DOHH2 (cell line): ENCODE results near the gene ERC2.

Experiments
- H3F3A ChIP-seq: fragments of 200-600 bp; sonication (generic), shearing (Covaris generic); 2 replicates; pipeline ENCODE4 v1.6.0; 2016; ENCODE audit warnings: antibody characterized with exemption, mild to moderate bottlenecking; ENCODE audit not compliant: control insufficient read depth, insufficient read depth
- H3K27ac ChIP-seq: fragments of 200-600 bp; sonication (generic); 2 replicates; pipeline ENCODE4 v1.5.1; 2014; ENCODE audit warnings: low read depth, mild to moderate bottlenecking, low read length, moderate library complexity
- H3K27me3 ChIP-seq: fragments of 200-600 bp; sonication (generic); 2 replicates; pipeline ENCODE4 v1.6.1; 2014; ENCODE audit warnings: mild to moderate bottlenecking, low read length, mixed read lengths; ENCODE audit not compliant: control insufficient read depth
- H3K36me3 ChIP-seq: fragments of 200-600 bp; sonication (generic); 2 replicates; pipeline ENCODE4 v1.6.1; 2014; ENCODE audit warnings: mild to moderate bottlenecking, low read length, moderate library complexity, mixed read lengths; ENCODE audit not compliant: control insufficient read depth
- H3K4me1 ChIP-seq: fragments of 200-600 bp; sonication (generic); 2 replicates; pipeline ENCODE4 v1.6.1; 2014; ENCODE audit warnings: mild to moderate bottlenecking, low read length, mixed read lengths; ENCODE audit not compliant: control insufficient read depth
- H3K4me2 ChIP-seq: fragments of 200-600 bp; sonication (generic); 2 replicates; pipeline ENCODE4 v1.6.0; 2014; ENCODE audit warnings: mild to moderate bottlenecking, low read length, moderate library complexity
- H3K4me3 ChIP-seq: fragments of 200-600 bp; sonication (generic); 2 replicates; pipeline ENCODE4 v1.5.1; 2014; ENCODE audit warnings: mild to moderate bottlenecking, low read length, mixed read lengths
- H3K79me2 ChIP-seq: fragments of 200-600 bp; sonication (generic); 2 replicates; pipeline ENCODE4 v1.6.1; 2014; ENCODE audit warnings: mild to moderate bottlenecking, low read length, mixed read lengths; ENCODE audit not compliant: control insufficient read depth
- H3K9me2 ChIP-seq: fragments of 200-600 bp; sonication (generic); replicated peaks from 2 replicates; pipeline ENCODE4 v1.6.1; 2014; ENCODE audit warnings: mild to moderate bottlenecking, low read length, mixed read lengths; ENCODE audit not compliant: control insufficient read depth
- H3K9me3 ChIP-seq: fragments of 200-600 bp; sonication (generic); 2 replicates; pipeline ENCODE4 v1.6.1; 2014; ENCODE audit warnings: antibody characterized with exemption, low read length, mixed read lengths; ENCODE audit not compliant: control insufficient read depth, insufficient read depth
- H4K20me1 ChIP-seq: fragments of 200-600 bp; sonication (generic); 2 replicates; pipeline ENCODE4 v1.6.0; 2014; ENCODE audit warnings: low read depth, mild to moderate bottlenecking, antibody characterized with exemption, low read length, moderate library complexity; ENCODE audit not compliant: control insufficient read depth, insufficient read depth
- EZH2phosphoT487 ChIP-seq: fragments of 200-600 bp; sonication (generic); IDR thresholded peaks from 2 replicates; pipeline ENCODE4 v1.6.1; 2017; ENCODE audit warnings: borderline replicate concordance, mild to moderate bottlenecking, antibody characterized with exemption, low read length, moderate library complexity, mixed read lengths
- TF ChIP-seq, protein P1 (sequence below): fragments of 200-600 bp; sonication (generic); IDR thresholded peaks from one replicate; pipeline ENCODE4 v1.5.1; 2014; ENCODE audit warnings: antibody characterized with exemption, mild to moderate bottlenecking, low read depth, low read length; ENCODE audit not compliant: poor library complexity, severe bottlenecking

Gene ERC2

DNA sequence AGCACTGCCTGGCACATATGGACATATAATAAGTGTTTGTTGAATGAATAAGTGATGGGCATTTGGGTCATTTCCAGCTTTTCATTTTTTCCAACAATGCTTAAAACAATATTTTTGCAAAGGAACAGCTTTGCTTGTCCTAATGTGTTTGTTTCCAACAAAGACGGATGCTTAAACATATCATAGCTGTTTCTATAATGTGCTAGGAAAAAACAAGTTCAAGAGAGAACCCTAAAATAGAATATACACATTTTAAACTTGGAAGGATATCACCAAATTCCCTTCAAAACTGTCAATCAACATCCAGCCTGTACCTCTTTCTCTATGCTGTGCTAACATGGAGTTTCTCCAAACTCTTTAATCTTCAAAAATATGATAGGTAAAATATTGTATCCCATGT is 756.6 kb downstream of the ERC2 start:
- TF ChIP-seq, protein P1, sequence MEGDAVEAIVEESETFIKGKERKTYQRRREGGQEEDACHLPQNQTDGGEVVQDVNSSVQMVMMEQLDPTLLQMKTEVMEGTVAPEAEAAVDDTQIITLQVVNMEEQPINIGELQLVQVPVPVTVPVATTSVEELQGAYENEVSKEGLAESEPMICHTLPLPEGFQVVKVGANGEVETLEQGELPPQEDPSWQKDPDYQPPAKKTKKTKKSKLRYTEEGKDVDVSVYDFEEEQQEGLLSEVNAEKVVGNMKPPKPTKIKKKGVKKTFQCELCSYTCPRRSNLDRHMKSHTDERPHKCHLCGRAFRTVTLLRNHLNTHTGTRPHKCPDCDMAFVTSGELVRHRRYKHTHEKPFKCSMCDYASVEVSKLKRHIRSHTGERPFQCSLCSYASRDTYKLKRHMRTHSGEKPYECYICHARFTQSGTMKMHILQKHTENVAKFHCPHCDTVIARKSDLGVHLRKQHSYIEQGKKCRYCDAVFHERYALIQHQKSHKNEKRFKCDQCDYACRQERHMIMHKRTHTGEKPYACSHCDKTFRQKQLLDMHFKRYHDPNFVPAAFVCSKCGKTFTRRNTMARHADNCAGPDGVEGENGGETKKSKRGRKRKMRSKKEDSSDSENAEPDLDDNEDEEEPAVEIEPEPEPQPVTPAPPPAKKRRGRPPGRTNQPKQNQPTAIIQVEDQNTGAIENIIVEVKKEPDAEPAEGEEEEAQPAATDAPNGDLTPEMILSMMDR, result no peak
- no peak for TF ChIP-seq EZH2phosphoT487
- no peaks in the 10 kb centered on the region for H3K9me3 ChIP-seq
- no peaks in the 10 kb centered on the region for H4K20me1 ChIP-seq
- no peak overlapping the region for H3K4me3 ChIP-seq
- H3K9me2 ChIP-seq, result no peaks in the 10 kb centered on the region
- no peaks in the 10 kb centered on the region for H3K27me3 ChIP-seq
- no peaks in the 10 kb centered on the region for H3K36me3 ChIP-seq
- no peak overlapping the region for H3K4me2 ChIP-seq
- H3F3A ChIP-seq, result no peaks in the 10 kb centered on the region
- no peak overlapping the region for H3K27ac ChIP-seq
- no peaks in the 10 kb centered on the region for H3K4me1 ChIP-seq
- no peaks in the 10 kb centered on the region for H3K79me2 ChIP-seq

DNA sequence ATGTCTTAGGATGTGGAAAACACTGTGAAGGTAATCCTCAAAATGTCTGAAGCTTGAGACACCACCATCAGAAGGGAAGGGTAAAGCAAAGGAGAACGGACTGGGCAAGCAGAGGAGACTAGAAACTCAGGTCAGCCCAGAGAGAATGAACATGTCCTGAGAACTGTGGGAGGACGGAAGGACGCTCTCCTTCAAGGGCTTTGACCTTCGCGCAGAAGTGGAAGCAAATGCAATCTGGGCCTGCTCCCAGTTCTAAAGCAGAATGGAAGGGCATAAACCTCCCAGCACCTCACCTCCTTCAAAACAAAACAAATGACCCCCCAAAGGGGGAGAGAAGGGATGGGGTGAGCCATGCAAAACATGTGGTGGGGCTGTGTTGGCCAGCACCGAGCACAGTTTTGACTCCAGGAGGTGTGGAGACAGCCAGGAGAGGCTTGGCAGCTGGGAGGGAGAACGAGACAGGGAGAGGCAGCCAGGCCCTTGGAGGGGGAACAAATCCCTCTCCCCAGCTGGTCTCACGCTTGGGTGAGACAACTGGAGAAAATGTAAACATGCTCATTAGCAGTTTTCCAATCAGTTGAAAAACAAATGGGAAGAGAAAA is 758.8 kb downstream of the ERC2 start:
- H3K4me1 ChIP-seq, result no peaks in the 10 kb centered on the region
- TF ChIP-seq, protein P1, result no peak
- TF ChIP-seq EZH2phosphoT487, result no peak
- H3K4me2 ChIP-seq, result no peak overlapping the region
- H3K27me3 ChIP-seq, result no peaks in the 10 kb centered on the region
- no peaks in the 10 kb centered on the region for H3K9me2 ChIP-seq
- H3K79me2 ChIP-seq, result no peaks in the 10 kb centered on the region
- no peaks in the 10 kb centered on the region for H4K20me1 ChIP-seq
- no peaks in the 10 kb centered on the region for H3K9me3 ChIP-seq
- no peak overlapping the region for H3K4me3 ChIP-seq
- no peak overlapping the region for H3K27ac ChIP-seq
- no peaks in the 10 kb centered on the region for H3F3A ChIP-seq
- H3K36me3 ChIP-seq, result no peaks in the 10 kb centered on the region

DNA sequence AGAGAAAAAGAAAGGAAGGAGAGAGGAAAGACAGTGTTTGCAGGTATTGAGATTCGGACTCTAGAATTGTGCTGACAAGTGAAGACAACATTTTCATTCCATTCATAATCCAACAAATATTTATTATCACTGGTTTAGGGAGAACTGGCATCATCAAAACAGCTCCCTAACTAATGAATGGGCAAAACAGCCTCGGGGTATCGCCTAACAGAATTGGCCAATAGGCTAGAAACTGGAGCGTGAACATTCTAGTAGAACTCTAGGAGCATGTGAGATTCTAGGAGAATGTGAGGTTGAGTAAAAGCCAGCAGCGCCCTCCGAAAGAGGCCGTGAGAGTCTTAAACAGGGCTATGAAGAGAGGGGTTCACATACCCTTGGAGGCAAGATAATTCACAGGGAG is 759.3 kb downstream of the ERC2 start:
- H3K79me2 ChIP-seq, result no peaks in the 10 kb centered on the region

More for the DNA sequence above, 759.3 kb downstream of the ERC2 start:
- no peak for TF ChIP-seq EZH2phosphoT487
- TF ChIP-seq, protein P1, result no peak
- Histone ChIP-seq H3K4me1 (no peaks in the 10 kb centered on the region), H3K27ac (no peak overlapping the region), H3K9me3 (no peaks in the 10 kb centered on the region), H3F3A (no peaks in the 10 kb centered on the region), H3K36me3 (no peaks in the 10 kb centered on the region), H3K27me3 (no peaks in the 10 kb centered on the region), H3K4me2 (no peak overlapping the region), H3K9me2 (no peaks in the 10 kb centered on the region), H4K20me1 (no peaks in the 10 kb centered on the region), H3K4me3 (no peak overlapping the region)
